Stimulated activated naive CD8-positive, alpha-beta T cell treated with anti-CD3 and anti-CD28 coated beads, Interleukin-15, amount 100 ng/mL, for 72 hours (primary cell): Measurements from ENCODE around the gene NME3.
"Not testable (repeated sequence)": the region's sequence is repeated elsewhere in the genome, so short reads cannot be mapped to it uniquely, and the experiment has no call there.

Source experiments
- ATAC-seq: fragments of 150-1000 bp; cut with Tn5 transposase; 2 replicates; pipeline ENCODE4 v1.10.0; 2021; ENCODE audit warnings: mild to moderate bottlenecking, moderate library complexity
- DNase-seq, 2 donors: peaks; one replicate each; pipeline ENCODE4 v3.0.0; 2021 to 2022
- H3K27ac Mint-ChIP-seq, 2 donors: one replicate each; pipeline ENCODE4 v1.8.0; 2022; ENCODE audit warnings: mild to moderate bottlenecking in 2 of 2, mixed read lengths in 2 of 2, moderate library complexity in 2 of 2
- H3K27me3 Mint-ChIP-seq: one replicate; pipeline ENCODE4 v1.8.0; 2022; ENCODE audit warnings: mixed read lengths
- H3K4me1 Mint-ChIP-seq: one replicate; pipeline ENCODE4 v1.8.0; 2022; ENCODE audit warnings: mild to moderate bottlenecking, mixed read lengths
- H3K4me3 Mint-ChIP-seq, 2 donors: one replicate each; pipeline ENCODE4 v1.8.0; 2022; ENCODE audit warnings: mild to moderate bottlenecking in 2 of 2, mixed read lengths in 2 of 2, moderate library complexity in 1 of 2
- H3K9me3 Mint-ChIP-seq, 2 donors: one replicate each; pipeline ENCODE4 v1.8.0; 2022; ENCODE audit warnings: mixed read lengths in 2 of 2

NME3 gene

DNA sequence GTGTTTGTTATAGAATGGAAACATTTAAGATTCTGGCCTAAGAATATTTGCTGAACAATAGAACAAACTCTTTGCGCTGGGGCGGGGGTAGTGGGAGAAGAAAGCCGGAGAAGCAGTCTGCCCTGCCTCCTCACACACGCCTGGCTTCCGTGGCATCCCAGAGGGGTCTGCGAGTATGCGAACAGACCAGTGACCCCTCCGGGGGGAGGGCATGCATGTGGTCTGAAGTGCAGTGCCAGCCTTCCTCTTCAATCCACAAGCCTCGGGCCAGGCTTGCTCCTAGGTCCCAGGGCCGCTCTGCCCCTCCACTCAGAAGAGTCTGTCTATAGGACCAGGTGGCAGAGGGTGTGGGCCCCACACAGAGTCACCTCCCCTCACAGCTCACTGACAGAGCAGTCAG lies 36.3 kb upstream of the NME3 start:
- DNase-seq (no peak), ATAC-seq (no peak)
- Mint-ChIP-seq H3K9me3 (no peaks in the 10 kb centered on the region), H3K4me1 (peaks cover under 1% of the 10 kb centered on the region), H3K27me3 (no peaks in the 10 kb centered on the region), H3K27ac (no peak overlapping the region), H3K4me3 (no peak overlapping the region)

GRCh38 chr16:1800701-1801100 lies 29.4 kb upstream of the NME3 start:
- DNase-seq, result no peak
- H3K27me3 Mint-ChIP-seq, result no peaks in the 10 kb centered on the region
- ATAC-seq, result no peak
- H3K9me3 Mint-ChIP-seq, result peaks cover 13 to 23% of the 10 kb centered on the region in 2 donors
- H3K4me1 Mint-ChIP-seq, result no peaks in the 10 kb centered on the region
- H3K4me3 Mint-ChIP-seq, result no peak overlapping the region
- peak overlapping the region in 1 of 2 donors; percentile 27 for H3K27ac Mint-ChIP-seq

- not testable (repeated sequence) for H3K4me1 Mint-ChIP-seq, DNase-seq, H3K4me3 Mint-ChIP-seq, H3K27ac Mint-ChIP-seq, ATAC-seq, H3K27me3 Mint-ChIP-seq
- peaks cover 13 to 23% of the 10 kb centered on the region in 2 donors for H3K9me3 Mint-ChIP-seq
Measured at GRCh38 chr16:1799263-1799662, 27.9 kb upstream of the NME3 start.

- no peak overlapping the region for H3K4me3 Mint-ChIP-seq
- no peak for DNase-seq
- no peak for ATAC-seq
- no peaks in the 10 kb centered on the region for H3K27me3 Mint-ChIP-seq
- no peaks in the 10 kb centered on the region for H3K4me1 Mint-ChIP-seq
- no peak overlapping the region for H3K27ac Mint-ChIP-seq
- peaks cover 13 to 22% of the 10 kb centered on the region in 2 donors for H3K9me3 Mint-ChIP-seq
Measured at GRCh38 chr16:1794908-1795666, 23.7 kb upstream of the NME3 start.

DNA sequence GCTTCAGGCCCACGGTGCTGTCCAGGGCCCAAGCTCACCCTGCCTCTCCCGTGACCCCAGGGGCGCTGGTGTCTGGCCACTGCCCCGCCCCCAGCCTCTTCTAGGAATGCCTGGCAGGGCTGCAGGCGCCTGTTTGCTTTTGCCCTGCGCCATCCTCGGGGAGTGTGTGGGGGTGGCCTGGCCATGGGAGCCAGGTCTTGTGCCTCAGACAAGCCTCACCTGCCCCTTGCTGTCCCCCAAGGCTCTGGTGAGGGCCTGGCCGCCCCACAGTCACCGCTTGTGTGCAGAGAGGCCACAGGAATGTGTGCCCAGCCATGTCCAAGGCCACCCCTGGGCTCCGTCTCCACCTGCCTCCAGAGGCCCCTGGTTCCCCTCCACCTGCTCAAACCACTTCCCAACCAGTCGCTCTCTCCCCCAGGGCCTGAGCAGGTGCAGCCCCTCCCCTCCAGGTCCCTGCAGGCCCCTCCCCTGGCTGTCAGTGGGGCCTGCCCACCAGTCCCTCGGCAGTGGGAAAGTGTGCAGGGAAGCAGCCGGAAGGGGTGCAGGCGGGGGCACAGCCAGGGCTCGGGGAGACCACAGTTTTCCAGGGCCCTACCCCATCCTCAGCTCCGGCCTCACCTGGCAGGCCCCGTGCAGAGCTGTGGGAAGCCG lies 23.0 kb upstream of the NME3 start:
- ATAC-seq (no peak), DNase-seq (peak in 1 of 2 donors; percentile 8)
- Mint-ChIP-seq H3K4me3 (no peak overlapping the region), H3K9me3 (peaks cover 5 to 14% of the 10 kb centered on the region in 2 donors), H3K4me1 (no peaks in the 10 kb centered on the region), H3K27ac (no peak overlapping the region), H3K27me3 (no peaks in the 10 kb centered on the region)

- H3K4me3 Mint-ChIP-seq, result no peak within 1 kb of the TSS
- H3K9me3 Mint-ChIP-seq, result peaks cover 0 to 8% of the 10 kb centered on the region in 2 donors
- no peak within 1 kb of the TSS for H3K27ac Mint-ChIP-seq
- H3K4me1 Mint-ChIP-seq, result peaks cover 4% of the 10 kb centered on the region
- peak in 1 of 2 donors; percentile 11 for DNase-seq
- H3K27me3 Mint-ChIP-seq, result no peaks in the 10 kb centered on the region
- peak; percentile 14 for ATAC-seq
Measured at GRCh38 chr16:1793578-1794220, 22.4 kb upstream of the NME3 start, which contains the start of gene IGFALS. Gene IGFALS, minus strand, starts transcription at chr16:1793705. Its CDS starts 53 bp downstream, at chr16:1793652.

GRCh38 chr16:1792836-1793577 lies 21.7 kb upstream of the NME3 start:
- peak in 1 of 2 donors; percentile 8 for DNase-seq
- ATAC-seq, result peak; percentile 16
- Mint-ChIP-seq H3K9me3 (peaks cover 0 to 8% of the 10 kb centered on the region in 2 donors), H3K4me3 (no peak overlapping the region), H3K27me3 (no peaks in the 10 kb centered on the region), H3K4me1 (peaks cover 6% of the 10 kb centered on the region), H3K27ac (no peak overlapping the region)

DNA sequence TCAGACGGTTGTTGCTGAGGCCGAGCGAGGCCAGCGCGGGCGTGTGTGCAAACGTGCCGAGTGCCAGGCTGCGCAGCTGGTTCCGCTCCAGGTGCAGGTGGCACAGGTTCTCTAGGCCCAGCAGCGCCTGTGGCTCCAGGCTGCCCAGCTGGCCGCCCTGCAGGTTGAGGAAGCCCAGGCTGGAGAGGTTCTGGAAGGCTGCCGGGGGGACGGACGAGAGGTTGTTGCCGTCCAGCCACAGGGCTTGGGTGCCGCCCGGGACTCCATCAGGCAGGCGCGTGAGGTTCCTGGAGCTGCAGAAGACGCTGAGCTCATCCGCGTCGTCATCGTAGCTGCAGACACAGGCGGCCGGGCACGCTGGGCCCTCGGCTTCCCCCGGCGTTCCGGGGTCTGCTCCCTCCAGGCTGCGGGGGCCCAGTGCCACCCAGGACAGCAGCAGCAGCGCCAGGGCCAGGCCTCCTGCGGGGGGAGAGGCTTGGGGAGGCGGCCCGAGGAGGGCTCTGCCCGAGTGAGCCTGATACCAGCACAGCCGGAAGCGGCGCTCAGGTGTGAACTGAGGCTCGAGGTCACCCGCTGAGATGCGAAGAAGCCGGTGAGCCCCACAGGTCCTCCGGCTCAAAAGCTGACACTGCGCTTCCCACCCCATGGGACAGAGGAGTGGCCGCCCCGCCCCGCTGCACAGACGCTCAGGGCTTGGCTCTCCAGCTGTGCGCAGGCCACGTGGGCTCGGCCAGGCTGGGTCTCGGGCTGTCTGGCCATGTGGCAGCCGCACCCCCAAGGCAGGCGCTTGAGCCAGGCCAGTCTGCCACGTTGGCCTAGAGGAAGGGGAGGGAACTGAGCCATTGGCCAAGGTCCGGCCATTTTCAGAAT lies 20.8 kb upstream of the NME3 start:
- no peaks in the 10 kb centered on the region for H3K27me3 Mint-ChIP-seq
- ATAC-seq, result no peak
- peaks cover 6% of the 10 kb centered on the region for H3K4me1 Mint-ChIP-seq

GRCh38 chr16:1791256-1791942 lies 20.1 kb upstream of the NME3 start:
- Mint-ChIP-seq H3K9me3 (no peaks in the 10 kb centered on the region), H3K27ac (no peak overlapping the region), H3K4me3 (no peak overlapping the region), H3K27me3 (no peaks in the 10 kb centered on the region), H3K4me1 (peaks cover 6% of the 10 kb centered on the region)
- DNase-seq, result peak in 1 of 2 donors; percentile 10
- ATAC-seq, result no peak

More for the DNA sequence above, 20.8 kb upstream of the NME3 start:
- DNase-seq, result no peak
- H3K9me3 Mint-ChIP-seq, result peaks cover 0 to 4% of the 10 kb centered on the region in 2 donors
- no peak overlapping the region for H3K4me3 Mint-ChIP-seq
- no peak overlapping the region for H3K27ac Mint-ChIP-seq

DNA sequence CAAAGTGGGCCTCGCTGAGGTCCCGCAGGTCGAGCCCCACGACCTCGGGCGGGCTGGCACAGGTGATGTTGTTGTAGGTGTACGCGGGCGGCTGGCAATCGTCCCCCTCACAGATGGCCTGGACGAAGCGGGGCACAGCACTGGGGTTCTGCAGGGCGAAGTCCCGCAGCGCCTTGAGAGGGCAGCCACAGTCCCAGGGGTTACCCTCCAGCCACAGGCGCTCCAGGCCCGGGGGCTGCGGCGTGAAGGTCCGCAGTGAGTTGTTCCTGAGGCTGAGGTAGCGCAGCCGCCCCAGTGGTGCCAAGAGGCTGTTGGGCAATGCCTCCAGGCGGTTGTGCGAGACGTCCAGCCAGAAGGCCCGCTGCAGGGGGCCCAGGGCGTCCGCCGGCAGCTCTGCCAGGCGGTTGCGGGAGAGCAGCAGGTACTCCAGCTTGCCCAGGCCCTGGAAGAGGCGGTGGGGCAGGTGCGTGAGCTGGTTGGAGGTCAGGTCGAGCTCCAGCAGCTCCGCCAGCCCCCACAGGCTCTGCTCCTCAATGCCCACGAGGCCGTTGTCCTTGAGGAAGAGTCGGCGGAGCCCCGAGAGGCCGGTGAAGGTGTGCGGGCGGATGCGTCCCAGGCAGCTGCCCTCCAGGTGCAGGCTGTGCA lies 19.4 kb upstream of the NME3 start:
- H3K4me3 Mint-ChIP-seq, result no peak overlapping the region
- H3K27me3 Mint-ChIP-seq, result no peaks in the 10 kb centered on the region
- no peaks in the 10 kb centered on the region for H3K9me3 Mint-ChIP-seq

DNA sequence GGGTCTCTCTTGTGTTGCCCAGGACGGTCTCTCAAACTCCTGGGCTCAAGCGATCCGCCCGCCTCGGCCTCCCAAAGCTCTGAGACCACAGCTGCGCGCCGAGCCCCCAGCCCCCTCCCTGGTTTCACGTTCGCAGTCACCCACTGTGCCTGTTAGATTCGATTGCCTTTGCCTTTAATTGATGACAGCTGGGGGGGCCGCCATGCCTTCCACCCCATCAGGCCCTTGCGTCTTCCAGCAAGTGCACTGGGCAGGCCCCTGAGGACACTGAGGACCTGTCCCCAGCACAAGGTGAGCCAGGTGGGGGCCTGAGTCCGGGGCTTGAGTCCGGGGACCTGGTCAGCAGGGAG lies 18.9 kb upstream of the NME3 start:
- Mint-ChIP-seq H3K4me3 (no peak overlapping the region), H3K9me3 (no peaks in the 10 kb centered on the region), H3K27ac (no peak overlapping the region), H3K4me1 (peaks cover 13% of the 10 kb centered on the region), H3K27me3 (no peaks in the 10 kb centered on the region)
- no peak for DNase-seq
- ATAC-seq, result no peak

More for the DNA sequence above, 19.4 kb upstream of the NME3 start:
- Mint-ChIP-seq H3K4me1 (peaks cover 8% of the 10 kb centered on the region), H3K27ac (no peak overlapping the region)
- no peak for DNase-seq
- ATAC-seq, result no peak

- Mint-ChIP-seq H3K27ac (no peak overlapping the region), H3K4me3 (no peak overlapping the region), H3K4me1 (peaks cover 17% of the 10 kb centered on the region), H3K9me3 (no peaks in the 10 kb centered on the region), H3K27me3 (no peaks in the 10 kb centered on the region)
- no peak for ATAC-seq
- peak in 1 of 2 donors; percentile 12 for DNase-seq
Measured at GRCh38 chr16:1789643-1790045, 18.3 kb upstream of the NME3 start.

DNA sequence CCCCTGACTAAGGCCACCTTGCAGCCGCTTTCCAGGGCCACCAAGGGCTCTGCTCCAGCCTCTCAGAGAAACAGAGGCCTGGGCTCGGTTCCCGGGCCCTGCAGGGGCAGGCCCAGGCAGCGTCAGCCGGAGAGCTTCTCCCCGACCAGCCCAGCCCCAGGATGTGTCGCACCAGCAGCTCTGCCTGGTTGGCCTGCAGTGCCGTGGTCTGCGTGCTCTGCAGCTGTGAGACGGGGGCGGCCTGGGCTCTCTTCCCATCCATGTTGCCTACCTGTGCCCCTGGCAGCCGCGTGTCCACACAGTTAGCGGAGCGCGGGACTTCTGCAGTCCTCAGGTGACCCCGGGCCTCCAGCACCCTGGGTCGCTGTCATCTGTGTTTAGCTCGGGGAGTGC lies 17.4 kb upstream of the NME3 start:
- Mint-ChIP-seq H3K4me1 (peaks cover 23% of the 10 kb centered on the region), H3K4me3 (no peak overlapping the region), H3K27me3 (no peaks in the 10 kb centered on the region), H3K27ac (no peak overlapping the region), H3K9me3 (no peaks in the 10 kb centered on the region)
- ATAC-seq, result no peak
- DNase-seq, result no peak
